H9 (cell line): Measurements from ENCODE around the gene ITPR2. TPM values are rescaled to one million over a fixed set of nuclear protein-coding genes. Genes with fewer than 3 reads are reported as not detected.

Experiments
- DNase-seq: peaks from one replicate; pipeline ENCODE4 v3.0.0-alpha.2; 2017
- H2AFZ ChIP-seq: one replicate; pipeline ENCODE4 v1.6.1; 2013; ENCODE audit warnings: mild to moderate bottlenecking, low read length, control low read depth, moderate library complexity
- H2AK5ac ChIP-seq: 2 replicates; pipeline ENCODE4 v1.6.1; 2013; ENCODE audit warnings: low read length, control low read depth, mixed read lengths; ENCODE audit not compliant: insufficient read length
- H2BK120ac ChIP-seq: one replicate; pipeline ENCODE4 v1.6.1; 2013; ENCODE audit warnings: low read depth, mild to moderate bottlenecking, low read length, control low read depth, inconsistent platforms; ENCODE audit not compliant: poor library complexity, severe bottlenecking
- H2BK12ac ChIP-seq: 2 replicates; pipeline ENCODE4 v1.6.1; 2013; ENCODE audit warnings: low read length, control low read depth, mixed read lengths, low read depth; ENCODE audit not compliant: insufficient read length
- H2BK15ac ChIP-seq: 2 replicates; pipeline ENCODE4 v1.6.1; 2013; ENCODE audit warnings: low read depth, low read length, control low read depth
- H2BK20ac ChIP-seq: one replicate; pipeline ENCODE4 v1.6.1; 2013; ENCODE audit warnings: low read depth, mild to moderate bottlenecking, low read length, control low read depth, inconsistent platforms; ENCODE audit not compliant: poor library complexity, severe bottlenecking
- H2BK5ac ChIP-seq: 2 replicates; pipeline ENCODE4 v1.6.1; 2013; ENCODE audit warnings: low read length, control low read depth, mixed read lengths; ENCODE audit not compliant: insufficient read length
- H3K14ac ChIP-seq: 2 replicates; pipeline ENCODE4 v1.6.1; 2013; ENCODE audit warnings: low read length, control low read depth; ENCODE audit not compliant: insufficient read depth
- H3K18ac ChIP-seq: 2 replicates; pipeline ENCODE4 v1.6.1; 2013; ENCODE audit warnings: low read depth, mild to moderate bottlenecking, mixed read lengths, low read length, control low read depth; ENCODE audit not compliant: insufficient read length
- H3K23ac ChIP-seq: 2 replicates; pipeline ENCODE4 v1.6.1; 2013; ENCODE audit warnings: low read length, control low read depth, mixed read lengths, low read depth; ENCODE audit not compliant: insufficient read length
- H3K23me2 ChIP-seq: 2 replicates; pipeline ENCODE4 v1.6.1; 2013; ENCODE audit warnings: low read depth, mild to moderate bottlenecking, mixed read lengths, low read length, control low read depth; ENCODE audit not compliant: insufficient read length, poor library complexity, severe bottlenecking
- H3K27ac ChIP-seq: 2 replicates; pipeline ENCODE4 v1.5.1; 2013; ENCODE audit warnings: low read length, control low read depth, mixed read lengths, low read depth; ENCODE audit not compliant: insufficient read length
- H3K27me3 ChIP-seq: 2 replicates; pipeline ENCODE4 v1.6.1; 2013; ENCODE audit warnings: low read length, control low read depth, inconsistent platforms; ENCODE audit not compliant: insufficient read depth
- H3K4ac ChIP-seq: 2 replicates; pipeline ENCODE4 v1.6.1; 2013; ENCODE audit warnings: low read depth, mild to moderate bottlenecking, control low read depth, inconsistent platforms, low read length, moderate library complexity
- H3K4me1 ChIP-seq: 2 replicates; pipeline ENCODE4 v1.6.1; 2013; ENCODE audit warnings: low read length, control low read depth, inconsistent platforms; ENCODE audit not compliant: insufficient read depth
- H3K4me2 ChIP-seq: 2 replicates; pipeline ENCODE4 v1.6.1; 2013; ENCODE audit warnings: low read length, control low read depth, mixed read lengths; ENCODE audit not compliant: insufficient read length, insufficient read depth
- H3K56ac ChIP-seq: 2 replicates; pipeline ENCODE4 v1.6.1; 2013; ENCODE audit warnings: low read depth, mild to moderate bottlenecking, mixed read lengths, low read length, control low read depth; ENCODE audit not compliant: insufficient read length
- H3K79me1 ChIP-seq: 2 replicates; pipeline ENCODE4 v1.6.1; 2013; ENCODE audit warnings: low read depth, mild to moderate bottlenecking, moderate library complexity, low read length, control low read depth, inconsistent platforms; ENCODE audit not compliant: insufficient read depth, poor library complexity, severe bottlenecking
- H3K79me2 ChIP-seq: 2 replicates; pipeline ENCODE4 v1.6.1; 2013; ENCODE audit warnings: low read length, control low read depth, inconsistent platforms; ENCODE audit not compliant: insufficient read depth
- H3K9ac ChIP-seq: 2 replicates; pipeline ENCODE4 v1.6.1; 2013; ENCODE audit warnings: low read length, control low read depth, mixed read lengths; ENCODE audit not compliant: insufficient read length; ENCODE audit errors: extremely low read depth
- H3K9me3 ChIP-seq: one replicate; pipeline ENCODE4 v1.6.1; 2013; ENCODE audit warnings: low read depth, low read length, inconsistent platforms; ENCODE audit not compliant: control insufficient read depth
- H3T11ph ChIP-seq: one replicate; pipeline ENCODE4 v1.6.1; 2013; ENCODE audit warnings: mild to moderate bottlenecking, low read length, control low read depth, inconsistent platforms
- H4K20me1 ChIP-seq: one replicate; pipeline ENCODE4 v1.6.1; 2013; ENCODE audit not compliant: control insufficient read depth, insufficient read length, insufficient read depth
- H4K5ac ChIP-seq: 2 replicates; pipeline ENCODE4 v1.6.1; 2013; ENCODE audit warnings: low read depth, mild to moderate bottlenecking, mixed read lengths, low read length, control low read depth; ENCODE audit not compliant: insufficient read length
- H4K8ac ChIP-seq: replicated peaks from 2 replicates; pipeline ENCODE4 v1.6.1; 2013; ENCODE audit warnings: low read length, control low read depth, mixed read lengths, low read depth; ENCODE audit not compliant: insufficient read length
- H4K91ac ChIP-seq: 2 replicates; pipeline ENCODE4 v1.6.1; 2013; ENCODE audit warnings: low read depth, mild to moderate bottlenecking, moderate library complexity, mixed read lengths, low read length, control low read depth; ENCODE audit not compliant: insufficient read length
- H3K27ac Mint-ChIP-seq, 3 experiments: 2 replicates in 2 of 3; 3 replicates in 1 of 3; pipeline ENCODE4 v1.8.0; 2020 to 2021; ENCODE audit warnings: mixed read lengths in 3 of 3, mild to moderate bottlenecking in 1 of 3, moderate library complexity in 1 of 3
- H3K27me3 Mint-ChIP-seq: 2 replicates; pipeline ENCODE4 v1.8.0; 2021; ENCODE audit warnings: low read depth, mild to moderate bottlenecking, moderate library complexity, mixed read lengths
- H3K36me3 Mint-ChIP-seq, 3 experiments: 2 replicates in 2 of 3; 3 replicates in 1 of 3; pipeline ENCODE4 v1.8.0; 2020 to 2021; ENCODE audit warnings: low read depth in 3 of 3, mixed read lengths in 3 of 3; ENCODE audit not compliant: insufficient read depth in 1 of 3
- H3K4me1 Mint-ChIP-seq, 2 experiments: 2 replicates each; pipeline ENCODE4 v1.8.0; 2020; ENCODE audit warnings: mixed read lengths in 2 of 2
- H3K4me3 Mint-ChIP-seq, 2 experiments: 2 replicates in 1 of 2; 3 replicates in 1 of 2; pipeline ENCODE4 v1.8.0; 2020 to 2021; ENCODE audit warnings: mild to moderate bottlenecking in 2 of 2, mixed read lengths in 2 of 2, moderate library complexity in 1 of 2
- H3K9me3 Mint-ChIP-seq, 2 experiments: 2 replicates in 1 of 2; 3 replicates in 1 of 2; pipeline ENCODE4 v1.8.0; 2020; ENCODE audit warnings: mild to moderate bottlenecking in 2 of 2, mixed read lengths in 2 of 2, moderate library complexity in 1 of 2
- WGBS: extraction: QIAGEN DNeasy Blood & Tissue Kit; methylation state at CpG from one replicate; pipeline ENCODE4 v1.1.7; 2013; ENCODE audit warnings: missing lambda C conversion rate, low lambda C conversion rate, mixed read lengths; ENCODE audit not compliant: insufficient read length; ENCODE audit errors: extremely low coverage; 5-methylcytosine and 5-hydroxymethylcytosine counted together
- total RNA-seq: library from RNA; stranded (reverse); gene quantifications from 2 replicates; pipeline ENCODE4 v1.2.1, GENCODE V29; 2021
- TF ChIP-seq, protein P1 (sequence below): fragments of 200-600 bp; sonication (generic); conservative IDR thresholded peaks from 3 replicates; pipeline ENCODE4 v1.8.0; 2021; ENCODE audit warnings: antibody characterized with exemption, mild to moderate bottlenecking

Gene ITPR2
- total RNA-seq, 1 experiment from 2014 or later: 14.8 TPM

DNA sequence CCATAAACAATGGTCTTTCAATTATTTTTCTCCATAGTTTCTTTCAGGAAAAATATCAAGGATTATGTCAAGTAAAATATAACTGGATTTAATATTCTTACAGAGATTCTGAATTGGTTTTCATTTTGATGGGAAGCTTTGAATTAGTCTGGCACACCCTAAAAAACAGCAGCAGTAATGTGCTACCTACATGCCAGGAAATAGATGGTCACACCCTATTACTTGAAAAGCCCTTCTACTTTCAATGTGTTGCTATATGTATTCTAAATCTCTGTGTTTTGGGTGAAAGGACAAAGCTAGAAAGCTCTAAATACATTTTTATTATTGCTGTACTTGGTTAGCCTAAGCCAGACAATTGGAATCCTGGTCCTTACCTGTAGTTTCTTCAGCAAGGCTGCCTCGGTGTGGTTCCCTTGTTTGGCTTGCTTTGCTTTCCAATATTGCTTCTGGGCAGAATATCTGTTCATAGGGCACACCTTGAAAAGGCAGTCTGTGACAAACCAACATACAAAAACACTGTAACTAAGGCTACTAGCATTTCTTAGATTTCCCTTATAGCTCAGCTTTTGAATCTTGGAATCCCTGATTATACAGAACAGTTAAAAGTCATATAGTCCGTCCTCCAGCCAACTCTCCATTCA, 107.6 kb downstream of the ITPR2 start:
- Histone ChIP-seq H4K20me1 (no peaks in the 10 kb centered on the region), H3K4me1 (no peaks in the 10 kb centered on the region), H3K56ac (no peak overlapping the region), H2AFZ (no peak overlapping the region), H2BK20ac (no peak overlapping the region), H2BK12ac (no peak overlapping the region), H3K14ac (no peak overlapping the region), H3K4ac (no peak overlapping the region), H4K91ac (no peak overlapping the region), H3K27ac (no peak overlapping the region), H2BK15ac (no peak overlapping the region), H2BK120ac (no peak overlapping the region), H3K9me3 (no peaks in the 10 kb centered on the region), H3K9ac (no peak overlapping the region), H2BK5ac (no peak overlapping the region), H4K8ac (no peak overlapping the region), H3T11ph (no peak overlapping the region), H3K79me2 (no peaks in the 10 kb centered on the region), H3K27me3 (no peaks in the 10 kb centered on the region), H3K4me2 (no peak overlapping the region), H3K18ac (no peak overlapping the region), H3K79me1 (no peaks in the 10 kb centered on the region), H2AK5ac (no peak overlapping the region), H4K5ac (no peak overlapping the region), H3K23ac (no peak overlapping the region), H3K23me2 (no peaks in the 10 kb centered on the region)
- no peak overlapping the region for H3K4me3 Mint-ChIP-seq
- H3K27me3 Mint-ChIP-seq: no peaks in the 10 kb centered on the region
- no peak for DNase-seq
- no peaks in the 10 kb centered on the region for H3K9me3 Mint-ChIP-seq
- H3K27ac Mint-ChIP-seq: peak overlapping the region in 1 of 3 experiments; percentile 49; a peak in 1 of 7 replicates
- TF ChIP-seq, protein P1, sequence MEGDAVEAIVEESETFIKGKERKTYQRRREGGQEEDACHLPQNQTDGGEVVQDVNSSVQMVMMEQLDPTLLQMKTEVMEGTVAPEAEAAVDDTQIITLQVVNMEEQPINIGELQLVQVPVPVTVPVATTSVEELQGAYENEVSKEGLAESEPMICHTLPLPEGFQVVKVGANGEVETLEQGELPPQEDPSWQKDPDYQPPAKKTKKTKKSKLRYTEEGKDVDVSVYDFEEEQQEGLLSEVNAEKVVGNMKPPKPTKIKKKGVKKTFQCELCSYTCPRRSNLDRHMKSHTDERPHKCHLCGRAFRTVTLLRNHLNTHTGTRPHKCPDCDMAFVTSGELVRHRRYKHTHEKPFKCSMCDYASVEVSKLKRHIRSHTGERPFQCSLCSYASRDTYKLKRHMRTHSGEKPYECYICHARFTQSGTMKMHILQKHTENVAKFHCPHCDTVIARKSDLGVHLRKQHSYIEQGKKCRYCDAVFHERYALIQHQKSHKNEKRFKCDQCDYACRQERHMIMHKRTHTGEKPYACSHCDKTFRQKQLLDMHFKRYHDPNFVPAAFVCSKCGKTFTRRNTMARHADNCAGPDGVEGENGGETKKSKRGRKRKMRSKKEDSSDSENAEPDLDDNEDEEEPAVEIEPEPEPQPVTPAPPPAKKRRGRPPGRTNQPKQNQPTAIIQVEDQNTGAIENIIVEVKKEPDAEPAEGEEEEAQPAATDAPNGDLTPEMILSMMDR: no peak
- H3K36me3 Mint-ChIP-seq: no peaks in the 10 kb centered on the region
- WGBS: 100% methylated on average over 1 of the region's 2 CpGs
- H3K4me1 Mint-ChIP-seq: peaks cover 7 to 20% of the 10 kb centered on the region in 2 experiments; a peak in 3 of 4 replicates
